Kidney epithelial cell (primary cell): Measurements from ENCODE around the gene LZTS2. TPM values are rescaled to one million over a fixed set of nuclear protein-coding genes. Genes with fewer than 3 reads are reported as not detected.

ENCODE experiments used
- DNase-seq: peaks from one replicate; pipeline ENCODE4 v3.0.0-alpha.2; 2010; ENCODE audit warnings: low read depth
- H3K27me3 ChIP-seq: 2 replicates; pipeline ENCODE4 v1.6.0; 2011; ENCODE audit warnings: low read length; ENCODE audit not compliant: control insufficient read depth, insufficient read depth
- H3K36me3 ChIP-seq: 2 replicates; pipeline ENCODE4 v1.5.1; 2011; ENCODE audit warnings: low read length; ENCODE audit not compliant: control insufficient read depth, insufficient read depth
- H3K4me3 ChIP-seq: 2 replicates; pipeline ENCODE4 v1.5.1; 2011; ENCODE audit warnings: low read depth, mild to moderate bottlenecking, control low read depth, low read length
- total RNA-seq: library from RNA; depleted of rRNA; stranded (reverse); fragments of >200 nt; gene quantifications from 2 replicates; pipeline ENCODE4 v1.2.3, GENCODE V29; 2015
- TF ChIP-seq, protein P1 (sequence below): IDR thresholded peaks from 2 replicates; pipeline ENCODE4 v1.5.1; 2011; ENCODE audit warnings: mild to moderate bottlenecking, moderate library complexity, low read length, control low read depth, inconsistent platforms; ENCODE audit not compliant: insufficient read depth, poor library complexity, severe bottlenecking

LZTS2 gene, protein sequence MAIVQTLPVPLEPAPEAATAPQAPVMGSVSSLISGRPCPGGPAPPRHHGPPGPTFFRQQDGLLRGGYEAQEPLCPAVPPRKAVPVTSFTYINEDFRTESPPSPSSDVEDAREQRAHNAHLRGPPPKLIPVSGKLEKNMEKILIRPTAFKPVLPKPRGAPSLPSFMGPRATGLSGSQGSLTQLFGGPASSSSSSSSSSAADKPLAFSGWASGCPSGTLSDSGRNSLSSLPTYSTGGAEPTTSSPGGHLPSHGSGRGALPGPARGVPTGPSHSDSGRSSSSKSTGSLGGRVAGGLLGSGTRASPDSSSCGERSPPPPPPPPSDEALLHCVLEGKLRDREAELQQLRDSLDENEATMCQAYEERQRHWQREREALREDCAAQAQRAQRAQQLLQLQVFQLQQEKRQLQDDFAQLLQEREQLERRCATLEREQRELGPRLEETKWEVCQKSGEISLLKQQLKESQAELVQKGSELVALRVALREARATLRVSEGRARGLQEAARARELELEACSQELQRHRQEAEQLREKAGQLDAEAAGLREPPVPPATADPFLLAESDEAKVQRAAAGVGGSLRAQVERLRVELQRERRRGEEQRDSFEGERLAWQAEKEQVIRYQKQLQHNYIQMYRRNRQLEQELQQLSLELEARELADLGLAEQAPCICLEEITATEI
- total RNA-seq: 118 and 125 TPM in 2 replicates

DNA sequence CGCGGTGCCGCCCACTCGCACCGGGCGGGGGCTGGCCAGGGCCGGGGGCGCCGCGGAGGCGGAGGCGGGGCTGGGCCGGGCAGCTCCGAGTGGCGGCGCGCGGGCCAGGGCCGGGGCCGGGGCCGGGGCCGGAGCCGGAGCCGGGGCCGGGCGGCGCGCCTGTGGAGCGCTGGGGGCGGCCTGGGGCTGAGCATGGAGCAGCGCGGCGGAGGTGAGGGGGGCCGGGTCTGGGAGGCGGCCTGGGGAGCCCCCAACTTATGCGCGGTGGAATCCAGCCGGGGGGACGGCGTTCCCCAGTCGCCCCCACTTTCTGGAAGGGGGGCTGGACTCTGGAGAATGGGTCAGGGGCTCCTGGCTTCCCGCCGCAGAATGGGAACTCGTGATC lies at the start of gene LZTS2:
TSS of gene LZTS2 (plus strand) at position 67 of the 385 bp plus-strand sequence. CDS start 2,731 bp downstream, outside the sequence.
- peak within 1 kb of the TSS; percentile 90 for H3K4me3 ChIP-seq
- H3K27me3 ChIP-seq: no peaks in the 10 kb centered on the region
- DNase-seq: no peak

GRCh38 chr10:100960251-100960650 lies 39.4 kb upstream of the LZTS2 start:
- TF ChIP-seq, protein P1, sequence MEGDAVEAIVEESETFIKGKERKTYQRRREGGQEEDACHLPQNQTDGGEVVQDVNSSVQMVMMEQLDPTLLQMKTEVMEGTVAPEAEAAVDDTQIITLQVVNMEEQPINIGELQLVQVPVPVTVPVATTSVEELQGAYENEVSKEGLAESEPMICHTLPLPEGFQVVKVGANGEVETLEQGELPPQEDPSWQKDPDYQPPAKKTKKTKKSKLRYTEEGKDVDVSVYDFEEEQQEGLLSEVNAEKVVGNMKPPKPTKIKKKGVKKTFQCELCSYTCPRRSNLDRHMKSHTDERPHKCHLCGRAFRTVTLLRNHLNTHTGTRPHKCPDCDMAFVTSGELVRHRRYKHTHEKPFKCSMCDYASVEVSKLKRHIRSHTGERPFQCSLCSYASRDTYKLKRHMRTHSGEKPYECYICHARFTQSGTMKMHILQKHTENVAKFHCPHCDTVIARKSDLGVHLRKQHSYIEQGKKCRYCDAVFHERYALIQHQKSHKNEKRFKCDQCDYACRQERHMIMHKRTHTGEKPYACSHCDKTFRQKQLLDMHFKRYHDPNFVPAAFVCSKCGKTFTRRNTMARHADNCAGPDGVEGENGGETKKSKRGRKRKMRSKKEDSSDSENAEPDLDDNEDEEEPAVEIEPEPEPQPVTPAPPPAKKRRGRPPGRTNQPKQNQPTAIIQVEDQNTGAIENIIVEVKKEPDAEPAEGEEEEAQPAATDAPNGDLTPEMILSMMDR: no peak
- no peaks in the 10 kb centered on the region for H3K27me3 ChIP-seq
- DNase-seq: no peak
- no peak overlapping the region for H3K4me3 ChIP-seq
- H3K36me3 ChIP-seq: peaks cover 2% of the 10 kb centered on the region

More for the DNA sequence above, at the start of gene LZTS2:
- TF ChIP-seq, protein P1: no peak
- peaks cover 2% of the 10 kb centered on the region for H3K36me3 ChIP-seq

- H3K36me3 ChIP-seq: peaks cover 3% of the 10 kb centered on the region
- H3K4me3 ChIP-seq: no peak overlapping the region
- H3K27me3 ChIP-seq: no peaks in the 10 kb centered on the region
- no peak for DNase-seq
- TF ChIP-seq, protein P1: no peak
These were observed 37.1 kb upstream of the LZTS2 start for GRCh38 chr10:100962351-100963080.

DNA sequence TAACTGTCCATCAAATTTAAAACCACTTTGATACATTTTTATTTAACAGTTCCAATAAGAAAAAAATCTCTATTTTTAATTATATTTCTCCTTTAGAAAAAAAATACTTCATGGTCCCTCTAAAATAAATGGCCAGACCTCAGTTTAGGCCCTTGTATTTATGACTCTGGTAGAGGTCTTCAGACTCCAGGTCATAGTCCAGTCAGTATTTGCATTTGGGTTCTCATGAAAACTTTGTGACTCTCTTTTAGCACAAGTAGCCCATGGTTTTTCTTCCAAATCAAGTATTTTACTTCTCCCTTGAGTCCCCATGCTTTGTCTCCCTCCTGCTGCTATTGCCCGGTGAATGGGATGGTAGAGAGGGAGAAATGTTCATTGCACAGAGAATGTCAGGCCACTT lies 35.8 kb upstream of the LZTS2 start:
- no peaks in the 10 kb centered on the region for H3K27me3 ChIP-seq
- TF ChIP-seq, protein P1: no peak
- no peak for DNase-seq
- H3K4me3 ChIP-seq: no peak overlapping the region
- peaks cover 3% of the 10 kb centered on the region for H3K36me3 ChIP-seq

DNA sequence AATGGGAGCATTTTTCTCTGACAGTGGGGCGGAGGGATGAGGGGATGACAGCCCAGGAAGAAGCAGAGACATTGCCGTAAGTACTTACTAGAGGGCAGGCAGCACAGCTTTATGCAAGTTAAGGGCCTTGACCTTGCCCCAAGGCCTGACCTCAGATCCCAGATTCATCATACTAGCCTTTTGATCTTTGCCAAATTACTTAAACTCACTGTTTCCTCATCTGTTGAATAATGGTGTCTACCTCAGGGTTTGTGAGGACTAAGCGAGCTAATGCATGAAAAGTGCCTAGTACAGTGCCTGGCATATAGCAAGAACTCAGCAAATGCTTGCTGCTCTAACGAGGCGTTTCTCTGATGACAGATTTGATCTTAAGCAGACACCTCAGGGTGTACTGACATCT lies 33.8 kb upstream of the LZTS2 start:
- Histone ChIP-seq H3K27me3 (no peaks in the 10 kb centered on the region), H3K36me3 (peaks cover 3% of the 10 kb centered on the region)
- no peak for DNase-seq

More for the DNA sequence above, 33.8 kb upstream of the LZTS2 start:
- TF ChIP-seq, protein P1: no peak
- no peak overlapping the region for H3K4me3 ChIP-seq
